ENCODE measurements around the gene DVL2. TPM values are rescaled to one million over a fixed set of nuclear protein-coding genes. Genes with fewer than 3 reads are reported as not detected.

The DVL2 gene
- total and polyA plus RNA-seq, 4 donors: 22.2 to 57.5 (median 35.2) TPM

DNA sequence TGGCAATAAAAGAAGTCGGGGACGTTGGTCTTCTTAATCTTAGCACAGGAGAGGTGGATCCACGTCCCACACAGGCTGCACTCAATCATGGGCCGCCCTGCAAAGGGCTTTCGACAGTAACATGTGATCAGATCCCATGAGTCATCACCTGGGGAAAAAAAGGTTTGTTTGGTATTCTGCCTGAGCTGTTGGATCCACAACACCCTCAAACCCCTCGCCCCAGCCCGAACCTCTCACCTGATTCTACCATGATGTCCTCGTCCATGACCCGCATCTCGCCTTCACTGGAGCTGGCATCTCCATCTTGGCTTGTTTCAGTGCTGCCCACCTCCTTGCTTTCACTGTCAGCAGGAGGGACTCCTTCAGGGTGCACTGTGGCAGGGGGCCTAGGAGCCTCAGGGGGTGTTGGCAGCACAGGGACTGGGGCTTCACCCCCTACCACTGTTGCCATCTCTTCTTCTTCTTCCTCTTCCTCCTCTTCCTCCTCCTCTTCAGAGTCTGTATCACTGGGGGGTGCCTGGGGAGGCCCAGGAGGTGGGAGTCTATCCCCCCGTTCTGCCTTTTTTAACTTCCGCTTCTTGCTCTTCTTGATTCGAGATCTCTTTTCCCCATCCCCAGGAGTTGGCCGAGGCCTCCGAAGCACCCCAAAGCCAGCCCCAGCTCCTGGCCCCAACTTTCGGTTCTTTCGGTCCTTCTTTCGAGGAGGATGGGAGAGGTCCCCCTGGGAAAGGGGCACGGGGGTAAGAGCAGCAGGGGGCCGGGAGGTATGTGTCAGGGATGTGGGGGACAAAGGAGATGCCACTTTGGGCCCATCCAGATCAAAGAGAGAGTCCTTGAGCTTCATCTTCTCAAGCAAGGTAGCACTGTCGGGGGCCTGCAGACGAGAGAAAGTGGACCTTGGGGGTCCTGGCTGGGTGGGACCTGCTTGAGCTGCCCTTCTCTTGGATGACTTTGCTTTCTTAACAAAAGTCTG, 1.7 kb upstream of the DVL2 start:
- Histone ChIP-seq H3K9me3 (ENCODE audit: control insufficient read depth in 4 of 4, insufficient read depth in 3 of 4, low read length in 3 of 4) (no peaks in the 10 kb centered on the region), H3K9ac (ENCODE audit: insufficient read depth in 1 of 2, low read length in 2 of 2) (no peak overlapping the region), H3K27me3 (ENCODE audit: control insufficient read depth in 3 of 3, insufficient read depth in 3 of 3, low read length in 2 of 3) (no peaks in the 10 kb centered on the region), H3K4me3 (no peak overlapping the region), H3K4me1 (ENCODE audit: control insufficient read depth in 5 of 5, insufficient read depth in 5 of 5, low read length in 5 of 5) (peaks cover 7 to 42% (median 13%) of the 10 kb centered on the region in 5 donors), H3K36me3 (ENCODE audit: control insufficient read depth in 4 of 4, insufficient read depth in 4 of 4, low read length in 4 of 4) (peaks cover 6 to 26% (median 18%) of the 10 kb centered on the region in 4 donors), H3K27ac (ENCODE audit: low read depth in 1 of 2, low read length in 1 of 2) (no peak overlapping the region)
- ATAC-seq (ENCODE audit: insufficient read depth, low FRiP score): no peak
- 82 to 92% methylated on average over 22 of the region's 22 CpGs for WGBS, 2 donors
- DNase-seq: no peak
- TF ChIP-seq, protein P1, sequence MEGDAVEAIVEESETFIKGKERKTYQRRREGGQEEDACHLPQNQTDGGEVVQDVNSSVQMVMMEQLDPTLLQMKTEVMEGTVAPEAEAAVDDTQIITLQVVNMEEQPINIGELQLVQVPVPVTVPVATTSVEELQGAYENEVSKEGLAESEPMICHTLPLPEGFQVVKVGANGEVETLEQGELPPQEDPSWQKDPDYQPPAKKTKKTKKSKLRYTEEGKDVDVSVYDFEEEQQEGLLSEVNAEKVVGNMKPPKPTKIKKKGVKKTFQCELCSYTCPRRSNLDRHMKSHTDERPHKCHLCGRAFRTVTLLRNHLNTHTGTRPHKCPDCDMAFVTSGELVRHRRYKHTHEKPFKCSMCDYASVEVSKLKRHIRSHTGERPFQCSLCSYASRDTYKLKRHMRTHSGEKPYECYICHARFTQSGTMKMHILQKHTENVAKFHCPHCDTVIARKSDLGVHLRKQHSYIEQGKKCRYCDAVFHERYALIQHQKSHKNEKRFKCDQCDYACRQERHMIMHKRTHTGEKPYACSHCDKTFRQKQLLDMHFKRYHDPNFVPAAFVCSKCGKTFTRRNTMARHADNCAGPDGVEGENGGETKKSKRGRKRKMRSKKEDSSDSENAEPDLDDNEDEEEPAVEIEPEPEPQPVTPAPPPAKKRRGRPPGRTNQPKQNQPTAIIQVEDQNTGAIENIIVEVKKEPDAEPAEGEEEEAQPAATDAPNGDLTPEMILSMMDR (IDR thresholded peaks at IDR 0.05; ENCODE audit: control extremely low read depth, extremely low read depth): no peak

DNA sequence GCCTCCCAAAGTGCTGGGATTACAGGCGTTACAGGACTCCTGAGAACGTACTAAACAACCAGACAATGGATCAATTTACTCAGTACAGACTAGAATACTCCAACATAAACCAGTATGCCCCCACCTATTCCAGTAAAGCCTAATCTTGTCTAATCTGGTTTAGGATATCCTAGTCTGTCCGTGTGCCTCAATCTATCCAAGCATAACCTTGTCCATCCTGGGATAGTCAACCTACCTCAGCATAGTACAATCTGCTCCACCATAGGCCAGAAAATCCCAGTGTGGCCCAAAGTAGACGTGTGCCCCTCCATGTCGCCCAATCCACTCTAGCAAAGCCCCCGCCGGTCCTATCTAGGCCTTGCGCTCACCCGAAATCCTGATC, 625 bp downstream of the DVL2 start:
- no peak for ATAC-seq (ENCODE audit: insufficient read depth, low FRiP score)
- Histone ChIP-seq H3K9ac (ENCODE audit: insufficient read depth in 1 of 2, low read length in 2 of 2) (peak overlapping the region; percentile 65 to 90), H3K36me3 (ENCODE audit: control insufficient read depth in 4 of 4, insufficient read depth in 4 of 4, low read length in 4 of 4) (peaks cover 0 to 32% (median 28%) of the 10 kb centered on the region in 4 donors), H3K27me3 (ENCODE audit: control insufficient read depth in 3 of 3, insufficient read depth in 3 of 3, low read length in 2 of 3) (no peaks in the 10 kb centered on the region), H3K9me3 (ENCODE audit: control insufficient read depth in 4 of 4, insufficient read depth in 3 of 4, low read length in 3 of 4) (no peaks in the 10 kb centered on the region), H3K4me3 (peak overlapping the region; percentile 76), H3K4me1 (ENCODE audit: control insufficient read depth in 5 of 5, insufficient read depth in 5 of 5, low read length in 5 of 5) (peaks cover 4 to 30% (median 9%) of the 10 kb centered on the region in 5 donors), H3K27ac (ENCODE audit: low read depth in 1 of 2, low read length in 1 of 2) (peak overlapping the region; percentile 84 to 85)
- TF ChIP-seq, protein P1 (IDR thresholded peaks at IDR 0.05; ENCODE audit: control extremely low read depth, extremely low read depth): no peak
- DNase-seq: no peak
- 1 to 2% methylated on average over 9 of the region's 9 CpGs for WGBS, 2 donors

DNA sequence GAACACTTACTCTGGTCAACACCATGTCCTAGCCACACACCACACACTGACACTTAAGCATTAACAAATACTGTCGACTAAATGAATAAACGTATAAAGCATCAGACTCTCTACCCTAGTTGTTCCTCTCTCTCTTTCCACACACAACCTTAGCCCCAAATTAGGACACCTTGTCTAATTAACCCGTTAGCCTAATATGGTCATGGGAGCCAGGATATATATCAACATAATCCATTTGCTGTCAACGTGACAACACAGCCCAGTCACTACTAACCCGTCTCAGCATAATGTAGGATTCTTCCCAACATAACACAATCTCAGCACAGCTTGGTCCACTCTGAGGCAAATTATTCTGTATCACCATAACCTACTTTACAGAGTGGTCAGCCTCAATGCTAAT, 2.2 kb downstream of the DVL2 start:
- H3K27ac ChIP-seq (ENCODE audit: low read depth in 1 of 2, low read length in 1 of 2): no peak overlapping the region
- H3K4me1 ChIP-seq (ENCODE audit: control insufficient read depth in 5 of 5, insufficient read depth in 5 of 5, low read length in 5 of 5): peaks cover 3 to 25% (median 4%) of the 10 kb centered on the region in 5 donors
- H3K36me3 ChIP-seq (ENCODE audit: control insufficient read depth in 4 of 4, insufficient read depth in 4 of 4, low read length in 4 of 4): peaks cover 0 to 43% (median 38%) of the 10 kb centered on the region in 4 donors
- WGBS, 2 donors: 80 to 90% methylated on average over 5 of the region's 5 CpGs
- no peak overlapping the region for H3K4me3 ChIP-seq
- no peak for ATAC-seq (ENCODE audit: insufficient read depth, low FRiP score)
- TF ChIP-seq, protein P1 (IDR thresholded peaks at IDR 0.05; ENCODE audit: control extremely low read depth, extremely low read depth): no peak
- no peaks in the 10 kb centered on the region for H3K27me3 ChIP-seq (ENCODE audit: control insufficient read depth in 3 of 3, insufficient read depth in 3 of 3, low read length in 2 of 3)
- no peak for DNase-seq
- H3K9ac ChIP-seq (ENCODE audit: insufficient read depth in 1 of 2, low read length in 2 of 2): no peak overlapping the region
- no peaks in the 10 kb centered on the region for H3K9me3 ChIP-seq (ENCODE audit: control insufficient read depth in 4 of 4, insufficient read depth in 3 of 4, low read length in 3 of 4)

Measured in lung (tissue), 12 donors.